A673 (cell line): Measurements from ENCODE around the gene FAM50A. TPM values are rescaled to one million over a fixed set of nuclear protein-coding genes. Genes with fewer than 3 reads are reported as not detected.

ENCODE experiments used
- BruUV-seq: library from RNA; stranded (reverse); fragments of 400-500 nt; replicated peaks from 2 replicates; lab custom pipeline; 2021; lab: Mats Ljungman, UMichigan
- CTCF ChIA-PET: fragments of 300-600 bp; sonication (Branson Sonifier 250); formaldehyde crosslinking; loops from one replicate; lab custom pipeline; 2022; ENCODE audit warnings: antibody characterized with exemption; lab: Charles Lee
- POLR2A ChIA-PET: fragments of 300-600 bp; sonication (Branson Sonifier 250); formaldehyde crosslinking; loops from one replicate; lab custom pipeline; 2022; ENCODE audit warnings: antibody characterized with exemption; ENCODE audit not compliant: low non-redundant PET; lab: Charles Lee
- DNase-seq: peaks from one replicate; pipeline ENCODE4 v3.0.0-alpha.2; 2015; ENCODE audit warnings: low spot score
- H3K27ac ChIP-seq: fragments of 200-600 bp; sonication (generic); 2 replicates; pipeline ENCODE4 v1.5.1; 2016; ENCODE audit warnings: mixed run types, low read depth, mild to moderate bottlenecking, mixed read lengths, antibody characterized with exemption, low read length; ENCODE audit not compliant: poor library complexity, severe bottlenecking
- H3K27me3 ChIP-seq: fragments of 200-600 bp; sonication (generic); replicated peaks from 2 replicates; pipeline ENCODE4 v1.6.1; 2017; ENCODE audit warnings: mixed run types, low read depth, mild to moderate bottlenecking, mixed read lengths, antibody characterized with exemption, low read length; ENCODE audit not compliant: insufficient read depth, poor library complexity
- H3K36me3 ChIP-seq: fragments of 200-600 bp; sonication (generic); 2 replicates; pipeline ENCODE4 v1.6.1; 2016; ENCODE audit warnings: mixed run types, mild to moderate bottlenecking, mixed read lengths, antibody characterized with exemption, low read length; ENCODE audit not compliant: insufficient read depth, poor library complexity, severe bottlenecking
- H3K4me1 ChIP-seq: fragments of 200-600 bp; sonication (generic); 2 replicates; pipeline ENCODE4 v1.6.1; 2017; ENCODE audit warnings: mixed run types, mild to moderate bottlenecking, mixed read lengths, antibody characterized with exemption, low read length; ENCODE audit not compliant: insufficient read depth, poor library complexity, severe bottlenecking
- H3K4me3 ChIP-seq: fragments of 200-600 bp; sonication (generic); 2 replicates; pipeline ENCODE4 v1.5.1; 2016; ENCODE audit warnings: low read depth, mixed run types, mild to moderate bottlenecking, mixed read lengths, low read length; ENCODE audit not compliant: poor library complexity, severe bottlenecking
- H3K9me3 ChIP-seq: fragments of 200-600 bp; sonication (generic); 2 replicates; pipeline ENCODE4 v1.6.1; 2016; ENCODE audit warnings: mixed run types, low read depth, mild to moderate bottlenecking, mixed read lengths, antibody characterized with exemption, low read length; ENCODE audit not compliant: poor library complexity, severe bottlenecking
- CTCF ChIP-seq: fragments of 300-800, 200-600 bp; sonication (generic); conservative IDR thresholded peaks from 2 replicates; pipeline ENCODE4 v1.5.1; 2017; ENCODE audit warnings: low read depth, mild to moderate bottlenecking, antibody characterized with exemption, low read length, moderate library complexity, mixed read lengths
- EZH2 ChIP-seq: fragments of 200-600 bp; sonication (generic); IDR thresholded peaks from 2 replicates; pipeline ENCODE4 v1.6.1; 2017; ENCODE audit warnings: borderline replicate concordance, low read depth, mild to moderate bottlenecking, mixed read lengths, antibody characterized with exemption, low read length; ENCODE audit not compliant: poor library complexity, severe bottlenecking
- intact Hi-C: fragments of 100-400 bp; cut with micrococcal nuclease; formaldehyde crosslinking; loops from one replicate; pipeline ENCODE4 v1.10.0; 2022; ENCODE audit not compliant: unreplicated experiment
- total RNA-seq: library from RNA; stranded (reverse); gene quantifications from 2 replicates; pipeline ENCODE4 v1.2.3, GENCODE V29; 2021

Gene FAM50A
- total RNA-seq, 1 experiment from 2014 or later = 83.7 TPM

GRCh38 chrX:154465601-154466000 is 21.7 kb downstream of the FAM50A start:
- no peak for DNase-seq
- Histone ChIP-seq H3K27ac (no peak overlapping the region), H3K9me3 (no peaks in the 10 kb centered on the region), H3K27me3 (no peaks in the 10 kb centered on the region), H3K4me1 (no peaks in the 10 kb centered on the region), H3K36me3 (peaks cover 10% of the 10 kb centered on the region), H3K4me3 (no peak overlapping the region)
- no peak for TF ChIP-seq EZH2
- TF ChIP-seq CTCF = no peak
- no TSS peak for BruUV-seq
- ChIA-PET POLR2A (no interaction called here), CTCF (no interaction called here)
- intact Hi-C loops = no loop called here

- no TSS peak for BruUV-seq
- no peak for DNase-seq
- Histone ChIP-seq H3K9me3 (no peaks in the 10 kb centered on the region), H3K4me1 (no peaks in the 10 kb centered on the region), H3K4me3 (no peak overlapping the region), H3K27me3 (no peaks in the 10 kb centered on the region), H3K27ac (no peak overlapping the region), H3K36me3 (peaks cover 10% of the 10 kb centered on the region)
- ChIA-PET CTCF (no interaction called here), POLR2A (no interaction called here)
- intact Hi-C loops = no loop called here
- TF ChIP-seq CTCF (no peak), EZH2 (no peak)
Measured at GRCh38 chrX:154466036-154466435, 22.1 kb downstream of the FAM50A start.

GRCh38 chrX:154466907-154467306 is 23.0 kb downstream of the FAM50A start:
- no peak for TF ChIP-seq CTCF
- no peak for TF ChIP-seq EZH2
- Histone ChIP-seq H3K9me3 (no peaks in the 10 kb centered on the region), H3K27me3 (no peaks in the 10 kb centered on the region), H3K27ac (no peak overlapping the region), H3K36me3 (peaks cover 10% of the 10 kb centered on the region), H3K4me3 (no peak overlapping the region), H3K4me1 (no peaks in the 10 kb centered on the region)
- ChIA-PET CTCF (no interaction called here), POLR2A (interaction anchor here (0.6 kb wide), 1 partner anchor 591 kb away, joined by 6 read pairs; no protein-coding TSS in a partner anchor)
- intact Hi-C loops = no loop called here
- BruUV-seq = no TSS peak
- no peak for DNase-seq
